ENCODE measurements around the gene SERPINE3. TPM values are rescaled to one million over a fixed set of nuclear protein-coding genes. Genes with fewer than 3 reads are reported as not detected.

The SERPINE3 gene
- polyA plus RNA-seq, 1 of the 3 experiments (the other 2 are of a cell fraction), result not detected

DNA sequence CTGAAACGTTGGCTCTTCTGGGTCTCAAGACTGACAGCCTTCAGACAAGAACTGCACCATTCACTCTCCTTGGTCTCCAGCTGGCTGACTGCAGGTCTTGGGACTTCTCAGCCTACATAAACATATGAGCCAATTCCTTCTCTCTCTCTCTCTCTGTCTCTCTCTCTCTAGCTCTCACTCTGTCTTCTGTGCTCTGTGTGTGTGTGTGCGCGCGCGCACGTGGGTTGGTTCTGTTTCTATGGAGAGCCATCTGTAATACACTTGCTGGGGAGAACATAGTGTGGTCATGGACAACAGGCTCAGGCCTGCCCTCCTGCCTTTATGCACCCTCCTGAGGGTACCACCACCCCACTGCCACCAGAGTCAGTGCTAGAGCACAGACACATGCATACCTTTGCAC, 13.7 kb upstream of the SERPINE3 start (continued):
- TF ChIP-seq NRF1 (IDR thresholded peaks at IDR 0.05; ENCODE audit: low read depth, low read length), result no peak
- no peak for TF ChIP-seq SMC3 (IDR thresholded peaks at IDR 0.05; ENCODE audit: low read depth, low read length)
- TF ChIP-seq YY1 (IDR thresholded peaks at IDR 0.05; ENCODE audit: low read depth), result no peak
- no peak for TF ChIP-seq FOSL2 (IDR thresholded peaks at IDR 0.05; ENCODE audit: borderline replicate concordance, low read depth)
- TF ChIP-seq ELF1 (IDR thresholded peaks at IDR 0.05), result no peak
- TF ChIP-seq, protein P1, sequence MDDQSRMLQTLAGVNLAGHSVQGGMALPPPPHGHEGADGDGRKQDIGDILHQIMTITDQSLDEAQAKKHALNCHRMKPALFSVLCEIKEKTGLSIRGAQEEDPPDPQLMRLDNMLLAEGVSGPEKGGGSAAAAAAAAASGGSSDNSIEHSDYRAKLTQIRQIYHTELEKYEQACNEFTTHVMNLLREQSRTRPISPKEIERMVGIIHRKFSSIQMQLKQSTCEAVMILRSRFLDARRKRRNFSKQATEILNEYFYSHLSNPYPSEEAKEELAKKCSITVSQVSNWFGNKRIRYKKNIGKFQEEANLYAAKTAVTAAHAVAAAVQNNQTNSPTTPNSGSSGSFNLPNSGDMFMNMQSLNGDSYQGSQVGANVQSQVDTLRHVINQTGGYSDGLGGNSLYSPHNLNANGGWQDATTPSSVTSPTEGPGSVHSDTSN (IDR thresholded peaks at IDR 0.05), result no peak

DNA sequence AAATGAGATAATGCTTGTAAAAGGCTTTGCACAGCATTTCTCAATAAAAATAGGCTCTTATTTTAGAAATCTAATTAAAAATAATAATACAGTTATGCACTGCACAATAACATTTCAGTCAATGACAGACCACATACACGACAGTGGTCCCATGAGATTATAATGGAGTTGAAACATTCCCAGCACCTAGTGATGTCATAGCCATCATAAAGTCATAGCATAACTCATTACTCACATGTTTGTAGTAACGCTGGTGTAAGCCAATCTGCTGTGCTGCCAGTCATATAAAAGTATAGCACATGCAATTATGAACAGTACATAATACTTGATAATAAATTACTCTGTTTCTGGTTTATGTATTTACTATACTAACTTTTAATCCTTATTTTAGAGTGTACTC, 12.7 kb upstream of the SERPINE3 start:
- no peaks in the 10 kb centered on the region for H3K36me3 ChIP-seq (replicated peaks in 1 of 2; ENCODE audit: control insufficient read depth in 1 of 2, insufficient read depth in 2 of 2, low read length in 1 of 2)
- peaks cover 0 to 4% of the 10 kb centered on the region in 2 experiments; a peak in 1 of 4 replicates for H3K4me1 ChIP-seq (ENCODE audit: control insufficient read depth in 1 of 2, insufficient read depth in 2 of 2, low read depth in 1 of 2, low read length in 1 of 2)
- H2AFZ ChIP-seq (ENCODE audit: low read depth), result no peak overlapping the region
- no peaks in the 10 kb centered on the region for H4K20me1 ChIP-seq (ENCODE audit: insufficient read depth)
- H3F3A ChIP-seq (replicated peaks; ENCODE audit: insufficient read depth), result no peaks in the 10 kb centered on the region
- POLR2A ChIA-PET, result no interaction called here
- H3K79me2 ChIP-seq (ENCODE audit: insufficient read depth), result no peaks in the 10 kb centered on the region
- no peak overlapping the region for H3K9ac ChIP-seq
- TF ChIP-seq RCOR1 (IDR thresholded peaks at IDR 0.05; ENCODE audit: low read length), result no peak
- TF ChIP-seq ELF1 (IDR thresholded peaks at IDR 0.05), result no peak
- TF ChIP-seq TAF1 (IDR thresholded peaks at IDR 0.05; ENCODE audit: borderline replicate concordance, low read depth, low read length), result no peak
- TF ChIP-seq, protein P2, sequence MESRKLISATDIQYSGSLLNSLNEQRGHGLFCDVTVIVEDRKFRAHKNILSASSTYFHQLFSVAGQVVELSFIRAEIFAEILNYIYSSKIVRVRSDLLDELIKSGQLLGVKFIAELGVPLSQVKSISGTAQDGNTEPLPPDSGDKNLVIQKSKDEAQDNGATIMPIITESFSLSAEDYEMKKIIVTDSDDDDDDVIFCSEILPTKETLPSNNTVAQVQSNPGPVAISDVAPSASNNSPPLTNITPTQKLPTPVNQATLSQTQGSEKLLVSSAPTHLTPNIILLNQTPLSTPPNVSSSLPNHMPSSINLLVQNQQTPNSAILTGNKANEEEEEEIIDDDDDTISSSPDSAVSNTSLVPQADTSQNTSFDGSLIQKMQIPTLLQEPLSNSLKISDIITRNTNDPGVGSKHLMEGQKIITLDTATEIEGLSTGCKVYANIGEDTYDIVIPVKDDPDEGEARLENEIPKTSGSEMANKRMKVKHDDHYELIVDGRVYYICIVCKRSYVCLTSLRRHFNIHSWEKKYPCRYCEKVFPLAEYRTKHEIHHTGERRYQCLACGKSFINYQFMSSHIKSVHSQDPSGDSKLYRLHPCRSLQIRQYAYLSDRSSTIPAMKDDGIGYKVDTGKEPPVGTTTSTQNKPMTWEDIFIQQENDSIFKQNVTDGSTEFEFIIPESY (IDR thresholded peaks at IDR 0.05; ENCODE audit: borderline replicate concordance, low read depth), result no peak
- TF ChIP-seq, protein P3, sequence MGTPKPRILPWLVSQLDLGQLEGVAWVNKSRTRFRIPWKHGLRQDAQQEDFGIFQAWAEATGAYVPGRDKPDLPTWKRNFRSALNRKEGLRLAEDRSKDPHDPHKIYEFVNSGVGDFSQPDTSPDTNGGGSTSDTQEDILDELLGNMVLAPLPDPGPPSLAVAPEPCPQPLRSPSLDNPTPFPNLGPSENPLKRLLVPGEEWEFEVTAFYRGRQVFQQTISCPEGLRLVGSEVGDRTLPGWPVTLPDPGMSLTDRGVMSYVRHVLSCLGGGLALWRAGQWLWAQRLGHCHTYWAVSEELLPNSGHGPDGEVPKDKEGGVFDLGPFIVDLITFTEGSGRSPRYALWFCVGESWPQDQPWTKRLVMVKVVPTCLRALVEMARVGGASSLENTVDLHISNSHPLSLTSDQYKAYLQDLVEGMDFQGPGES (IDR thresholded peaks at IDR 0.05; ENCODE audit: low read depth, low read length), result no peak
- TF ChIP-seq, protein P4, sequence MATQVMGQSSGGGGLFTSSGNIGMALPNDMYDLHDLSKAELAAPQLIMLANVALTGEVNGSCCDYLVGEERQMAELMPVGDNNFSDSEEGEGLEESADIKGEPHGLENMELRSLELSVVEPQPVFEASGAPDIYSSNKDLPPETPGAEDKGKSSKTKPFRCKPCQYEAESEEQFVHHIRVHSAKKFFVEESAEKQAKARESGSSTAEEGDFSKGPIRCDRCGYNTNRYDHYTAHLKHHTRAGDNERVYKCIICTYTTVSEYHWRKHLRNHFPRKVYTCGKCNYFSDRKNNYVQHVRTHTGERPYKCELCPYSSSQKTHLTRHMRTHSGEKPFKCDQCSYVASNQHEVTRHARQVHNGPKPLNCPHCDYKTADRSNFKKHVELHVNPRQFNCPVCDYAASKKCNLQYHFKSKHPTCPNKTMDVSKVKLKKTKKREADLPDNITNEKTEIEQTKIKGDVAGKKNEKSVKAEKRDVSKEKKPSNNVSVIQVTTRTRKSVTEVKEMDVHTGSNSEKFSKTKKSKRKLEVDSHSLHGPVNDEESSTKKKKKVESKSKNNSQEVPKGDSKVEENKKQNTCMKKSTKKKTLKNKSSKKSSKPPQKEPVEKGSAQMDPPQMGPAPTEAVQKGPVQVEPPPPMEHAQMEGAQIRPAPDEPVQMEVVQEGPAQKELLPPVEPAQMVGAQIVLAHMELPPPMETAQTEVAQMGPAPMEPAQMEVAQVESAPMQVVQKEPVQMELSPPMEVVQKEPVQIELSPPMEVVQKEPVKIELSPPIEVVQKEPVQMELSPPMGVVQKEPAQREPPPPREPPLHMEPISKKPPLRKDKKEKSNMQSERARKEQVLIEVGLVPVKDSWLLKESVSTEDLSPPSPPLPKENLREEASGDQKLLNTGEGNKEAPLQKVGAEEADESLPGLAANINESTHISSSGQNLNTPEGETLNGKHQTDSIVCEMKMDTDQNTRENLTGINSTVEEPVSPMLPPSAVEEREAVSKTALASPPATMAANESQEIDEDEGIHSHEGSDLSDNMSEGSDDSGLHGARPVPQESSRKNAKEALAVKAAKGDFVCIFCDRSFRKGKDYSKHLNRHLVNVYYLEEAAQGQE (IDR thresholded peaks at IDR 0.05; ENCODE audit: low read depth, low read length), result no peak
- no peak for TF ChIP-seq CHD2 (IDR thresholded peaks at IDR 0.05; ENCODE audit: low read length, partially characterized antibody)
- no peak for TF ChIP-seq FOSL2 (IDR thresholded peaks at IDR 0.05; ENCODE audit: borderline replicate concordance, low read depth)
- DNase-seq, result no peak
- no peaks in the 10 kb centered on the region for H3K27me3 ChIP-seq (ENCODE audit: insufficient read depth)
- H3K9me2 ChIP-seq, result no peaks in the 10 kb centered on the region
- no peak overlapping the region for H3K4me2 ChIP-seq
- no peak overlapping the region for H3K27ac ChIP-seq (ENCODE audit: low read depth in 2 of 2, low read length in 1 of 2)
- no peaks in the 10 kb centered on the region for H3K9me3 ChIP-seq
- no peak overlapping the region for H3K4me3 ChIP-seq (ENCODE audit: low read depth in 2 of 2, low read length in 1 of 2)
- CTCF ChIA-PET, result no interaction called here
- 73% methylated on average over 2 of the region's 2 CpGs for WGBS (ENCODE audit: low lambda C conversion rate)

Measured in SK-N-SH (cell line).